Type B pancreatic cell (in vitro differentiated cells): ENCODE measurements around the gene MMEL1. TPM values are rescaled to one million over a fixed set of nuclear protein-coding genes. Genes with fewer than 3 reads are reported as not detected.

Experiments
- DNase-seq: peaks from one replicate; pipeline ENCODE4 v3.0.0; 2021; ENCODE audit warnings: mixed read lengths; ENCODE audit not compliant: unreplicated experiment; ENCODE audit errors: extremely low spot score
- H3K27ac Mint-ChIP-seq: 2 replicates; pipeline ENCODE4 v1.8.0; 2021; ENCODE audit warnings: mild to moderate bottlenecking, mixed read lengths
- H3K27me3 Mint-ChIP-seq: 2 replicates; pipeline ENCODE4 v1.8.0; 2021; ENCODE audit warnings: mixed read lengths
- H3K36me3 Mint-ChIP-seq: 2 replicates; pipeline ENCODE4 v1.8.0; 2021; ENCODE audit warnings: mixed read lengths
- H3K4me1 Mint-ChIP-seq: one replicate; pipeline ENCODE4 v1.8.0; 2021; ENCODE audit warnings: mixed read lengths; ENCODE audit not compliant: unreplicated experiment
- H3K4me3 Mint-ChIP-seq: 2 replicates; pipeline ENCODE4 v1.8.0; 2021; ENCODE audit warnings: mild to moderate bottlenecking, mixed read lengths
- H3K9me3 Mint-ChIP-seq: 2 replicates; pipeline ENCODE4 v1.8.0; 2021; ENCODE audit warnings: mixed read lengths
- CTCF ChIP-seq: fragments of 200-600 bp; sonication (generic); conservative IDR thresholded peaks from 2 replicates; pipeline ENCODE4 v1.5.0; 2021; ENCODE audit warnings: antibody characterized with exemption, mild to moderate bottlenecking
- total RNA-seq: library from RNA; stranded (reverse); gene quantifications from 2 replicates; pipeline ENCODE4 v1.2.1, GENCODE V29; 2021; ENCODE audit warnings: low replicate concordance

Gene MMEL1
- total RNA-seq, 1 donor from 2014 or later: 1.1 TPM

GRCh38 chr1:2593251-2593878 is 39.5 kb downstream of the MMEL1 start:
- DNase-seq: no peak
- Mint-ChIP-seq H3K4me3 (no peak overlapping the region), H3K4me1 (no peaks in the 10 kb centered on the region), H3K27ac (no peak overlapping the region), H3K9me3 (no peaks in the 10 kb centered on the region), H3K27me3 (peaks cover 3% of the 10 kb centered on the region), H3K36me3 (no peaks in the 10 kb centered on the region)
- no peak for TF ChIP-seq CTCF

GRCh38 chr1:2592672-2593071 is 40.1 kb downstream of the MMEL1 start:
- Mint-ChIP-seq H3K27me3 (peaks cover 3% of the 10 kb centered on the region), H3K27ac (no peak overlapping the region), H3K36me3 (no peaks in the 10 kb centered on the region), H3K4me3 (no peak overlapping the region), H3K9me3 (no peaks in the 10 kb centered on the region), H3K4me1 (no peaks in the 10 kb centered on the region)
- no peak for TF ChIP-seq CTCF
- no peak for DNase-seq

GRCh38 chr1:2591581-2592261 is 41.1 kb downstream of the MMEL1 start:
- Mint-ChIP-seq H3K4me1 (no peaks in the 10 kb centered on the region), H3K36me3 (no peaks in the 10 kb centered on the region), H3K4me3 (no peak overlapping the region), H3K9me3 (no peaks in the 10 kb centered on the region), H3K27ac (no peak overlapping the region), H3K27me3 (no peaks in the 10 kb centered on the region)
- TF ChIP-seq CTCF: no peak
- DNase-seq: no peak

- no peak for DNase-seq
- Mint-ChIP-seq H3K9me3 (no peaks in the 10 kb centered on the region), H3K27me3 (no peaks in the 10 kb centered on the region), H3K27ac (no peak overlapping the region), H3K4me1 (no peaks in the 10 kb centered on the region), H3K4me3 (no peak overlapping the region), H3K36me3 (no peaks in the 10 kb centered on the region)
- TF ChIP-seq CTCF: no peak
These were observed 41.6 kb downstream of the MMEL1 start for GRCh38 chr1:2591233-2591580.

- H3K36me3 Mint-ChIP-seq: no peaks in the 10 kb centered on the region
These were observed 42.3 kb downstream of the MMEL1 start for GRCh38 chr1:2590233-2591141.

More at GRCh38 chr1:2590233-2591141, 42.3 kb downstream of the MMEL1 start:
- Mint-ChIP-seq H3K4me1 (no peaks in the 10 kb centered on the region), H3K9me3 (no peaks in the 10 kb centered on the region), H3K27me3 (no peaks in the 10 kb centered on the region), H3K27ac (no peak overlapping the region), H3K4me3 (no peak overlapping the region)
- no peak for TF ChIP-seq CTCF
- DNase-seq: no peak
